Measurements from ENCODE around the gene CAV2. TPM values are rescaled to one million over a fixed set of nuclear protein-coding genes. Genes with fewer than 3 reads are reported as not detected.

CAV2 gene
- total RNA-seq, 2 donors from 2014 or later: 8.9 to 16.1 TPM

Other genes starting within 250 kb of the CAV2 start
- gene CAV1, start 25.3 kb downstream of the CAV2 start, total RNA-seq: 10 to 100 TPM; 15.7 to 74.1 TPM
- gene MET, start 172.5 kb downstream of the CAV2 start, total RNA-seq: 10 to 100 TPM; 41.2 TPM